ENCODE results near the gene UPB1.

GRCh38 chr22:24473284-24473683, 21.8 kb upstream of the UPB1 start:
- no peak for TF ChIP-seq CTCF (IDR thresholded peaks at IDR 0.05; ENCODE audit: low read length)
- TF ChIP-seq EZH2 (optimal IDR thresholded peaks at IDR 0.05; ENCODE audit: low read depth, low read length) = no peak
- no peak for TF ChIP-seq EZH2phosphoT487 (IDR thresholded peaks at IDR 0.05; ENCODE audit: low read length)
